AG09309 (cell line): ENCODE results near the gene PRSS8.

Experiments used
- DNase-seq: peaks from one replicate; pipeline ENCODE4 v3.0.0-alpha.2; 2010; ENCODE audit warnings: low read depth
- H3K4me3 ChIP-seq: 2 replicates; pipeline ENCODE4 v1.5.1; 2011; ENCODE audit warnings: mild to moderate bottlenecking, low read depth, low read length, moderate library complexity; ENCODE audit not compliant: control insufficient read depth
- CTCF ChIP-seq: IDR thresholded peaks from 2 replicates; pipeline ENCODE4 v1.5.1; 2011; ENCODE audit warnings: mild to moderate bottlenecking, low read depth, low read length, inconsistent platforms; ENCODE audit not compliant: insufficient read depth, control insufficient read depth; ENCODE audit errors: missing control alignments

Gene PRSS8

GRCh38 chr16:31093132-31093703 lies 42.3 kb downstream of the PRSS8 start:
- no peak for DNase-seq
- peak overlapping the region; percentile 97 for H3K4me3 ChIP-seq
- TF ChIP-seq CTCF, result no peak

- TF ChIP-seq CTCF, result no peak
- DNase-seq, result peak; percentile 42
- H3K4me3 ChIP-seq, result no peak overlapping the region
Measured at GRCh38 chr16:31092330-31092729, 43.2 kb downstream of the PRSS8 start.

GRCh38 chr16:31090540-31090939 lies 45.0 kb downstream of the PRSS8 start:
- H3K4me3 ChIP-seq, result no peak overlapping the region
- no peak for DNase-seq
- no peak for TF ChIP-seq CTCF

- no peak overlapping the region for H3K4me3 ChIP-seq
- DNase-seq, result no peak
- TF ChIP-seq CTCF, result no peak
Measured at GRCh38 chr16:31089199-31089598, 46.3 kb downstream of the PRSS8 start.

- TF ChIP-seq CTCF, result no peak
- DNase-seq, result no peak
- no peak within 1 kb of the TSS for H3K4me3 ChIP-seq
Measured at GRCh38 chr16:31088459-31089183, 46.9 kb downstream of the PRSS8 start, which contains the start of gene PRSS53. PRSS53 (minus strand) TSS chr16:31088943; CDS start chr16:31088809, 134 bp downstream.

- DNase-seq, result no peak
- H3K4me3 ChIP-seq, result no peak overlapping the region
- TF ChIP-seq CTCF, result no peak
Measured at GRCh38 chr16:31087971-31088370, 47.6 kb downstream of the PRSS8 start.
